Measurements from ENCODE around the gene RIC8A.
"Not testable (repeated sequence)": the region's sequence is repeated elsewhere in the genome, so short reads cannot be mapped to it uniquely, and the experiment has no call there.

The RIC8A gene

DNA sequence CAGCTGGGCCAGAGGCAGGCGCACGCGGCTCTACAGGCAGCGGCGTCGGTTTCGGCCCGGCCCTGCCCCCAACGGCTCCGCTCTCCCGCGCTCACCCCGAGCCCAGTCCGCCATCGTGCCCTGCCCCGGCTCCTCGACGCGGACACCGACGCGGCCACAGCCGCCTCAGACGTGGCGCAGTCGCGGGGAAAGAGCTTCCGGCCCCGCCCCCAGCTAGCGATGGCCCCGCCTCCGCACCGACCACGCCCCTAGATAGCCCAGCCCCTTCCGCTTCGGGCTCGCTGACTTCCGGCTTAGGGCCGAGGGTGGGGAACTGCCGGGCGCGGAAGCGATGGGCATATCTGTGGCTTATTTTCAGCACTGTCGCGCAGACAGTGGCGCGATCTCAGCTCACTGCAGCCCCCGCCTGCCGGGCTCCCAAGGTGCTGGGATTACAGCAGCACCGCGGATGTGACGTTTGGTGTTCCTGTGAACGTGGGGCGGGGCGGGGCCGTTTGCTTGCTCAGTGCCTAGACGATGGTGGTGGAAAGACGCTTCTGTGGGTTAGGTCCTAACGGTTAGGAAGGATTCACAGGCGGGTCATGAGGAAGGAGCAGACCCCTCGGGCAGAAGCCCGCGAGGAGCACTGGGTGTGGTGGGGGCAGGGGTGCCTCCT, at the start of gene RIC8A, which contains the start of gene BET1L:
Gene RIC8A, plus strand, starts transcription at position 501 of the 655 bp plus-strand sequence. CDS start 1,147 bp downstream, outside the sequence.
Gene BET1L, minus strand, starts transcription at position 192 of the 655 bp plus-strand sequence. Its CDS starts 78 bp downstream, at position 114.
- peak; percentile 96 to 97 (median 96) for DNase-seq (ENCODE audit: low read depth in 3 of 3, low spot score in 1 of 3)

DNA sequence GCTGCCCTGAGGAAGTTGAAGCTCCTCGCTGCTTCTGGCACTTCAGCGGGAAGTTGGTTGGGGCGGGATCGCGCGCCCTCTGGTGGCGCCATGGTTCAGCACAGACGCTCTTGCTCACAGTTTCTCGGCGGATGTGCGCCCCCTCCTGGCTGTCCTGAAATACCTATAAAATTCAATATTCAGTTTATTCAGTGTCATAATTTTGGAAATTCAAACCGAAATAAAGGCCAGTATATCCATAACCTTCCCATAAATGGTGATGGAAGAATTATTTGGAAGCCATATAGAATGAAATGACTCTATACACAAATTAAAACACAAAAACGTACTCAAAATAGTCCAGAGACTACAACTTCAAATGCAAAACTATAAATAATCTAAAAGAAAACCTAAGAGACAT, 27.3 kb upstream of the RIC8A start:
- DNase-seq (ENCODE audit: low read depth in 3 of 3, low spot score in 1 of 3), result not testable (repeated sequence)

DNA sequence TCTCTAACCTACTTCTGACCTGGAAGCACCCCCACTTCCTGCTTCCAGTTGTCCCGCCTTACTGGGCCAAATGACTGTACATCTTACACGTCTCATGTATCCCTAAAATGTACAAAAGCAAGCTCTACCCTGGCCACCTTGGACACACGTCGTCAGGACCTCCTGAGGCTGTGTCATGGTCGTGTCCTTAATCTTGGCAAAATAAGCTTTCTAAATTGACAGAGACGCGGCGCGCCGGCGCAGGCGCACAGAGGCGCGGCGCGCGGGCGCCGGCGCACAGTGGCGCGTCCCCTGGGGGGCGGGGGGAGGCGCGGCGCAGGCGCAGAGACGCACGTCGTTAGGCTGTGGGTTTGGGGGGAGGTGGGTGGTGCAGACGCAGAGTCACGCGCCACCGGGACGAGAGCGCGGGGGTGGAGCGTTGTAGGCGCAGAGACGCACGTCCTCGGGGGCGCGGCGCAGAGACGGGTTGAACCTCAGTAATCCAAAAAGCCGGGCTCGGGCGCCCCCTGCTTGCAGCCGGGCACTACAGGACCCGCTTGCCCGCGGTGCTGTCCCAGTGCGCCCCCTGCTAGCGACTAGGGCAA, 18.2 kb upstream of the RIC8A start:
- not testable (repeated sequence) for DNase-seq (ENCODE audit: low read depth in 3 of 3, low spot score in 1 of 3)

DNA sequence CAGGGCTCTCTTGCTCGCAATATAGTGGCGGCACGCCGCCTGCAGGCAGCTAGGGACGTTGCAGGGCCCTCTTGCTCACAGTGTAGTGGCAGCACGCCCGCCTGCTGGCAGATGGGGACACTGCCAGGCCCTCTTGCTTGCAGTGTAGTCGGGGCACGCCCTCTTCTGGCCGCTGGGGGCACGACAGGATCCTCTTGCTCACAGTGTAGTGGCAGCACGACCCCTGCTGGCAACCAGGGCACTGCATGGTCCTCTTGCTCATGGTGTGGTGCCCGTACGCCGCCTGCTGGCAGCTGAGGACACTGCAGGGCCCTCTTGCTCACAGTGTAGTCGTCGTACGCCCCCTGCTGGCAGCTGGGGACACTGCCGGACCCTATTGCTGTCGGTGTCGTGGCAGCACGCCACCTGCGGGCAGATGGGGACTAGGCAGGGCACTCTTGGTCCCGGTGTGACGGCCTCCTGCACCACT, 17.6 kb upstream of the RIC8A start:
- not testable (repeated sequence) for DNase-seq (ENCODE audit: low read depth in 3 of 3, low spot score in 1 of 3)

DNA sequence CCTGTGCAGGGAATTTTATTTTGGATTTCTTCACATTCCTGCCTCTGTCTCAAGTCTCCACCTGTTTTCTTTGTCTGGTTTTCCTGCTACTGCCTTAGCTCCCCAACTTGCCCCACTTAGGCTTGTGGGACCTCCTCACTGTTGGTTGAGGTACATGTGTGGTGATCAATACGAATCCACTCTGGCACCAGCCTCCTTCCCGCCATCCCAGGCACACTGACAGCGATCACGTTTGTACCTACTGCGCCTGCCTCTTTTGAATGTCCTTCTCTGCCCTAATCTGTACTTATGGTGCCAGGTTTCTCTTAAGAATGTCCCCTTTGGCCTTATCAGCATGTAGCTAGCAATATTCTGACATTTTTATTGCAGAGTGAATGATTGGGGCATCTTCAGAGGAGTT, 17.0 kb upstream of the RIC8A start:
- not testable (repeated sequence) for DNase-seq (ENCODE audit: low read depth in 3 of 3, low spot score in 1 of 3)

DNA sequence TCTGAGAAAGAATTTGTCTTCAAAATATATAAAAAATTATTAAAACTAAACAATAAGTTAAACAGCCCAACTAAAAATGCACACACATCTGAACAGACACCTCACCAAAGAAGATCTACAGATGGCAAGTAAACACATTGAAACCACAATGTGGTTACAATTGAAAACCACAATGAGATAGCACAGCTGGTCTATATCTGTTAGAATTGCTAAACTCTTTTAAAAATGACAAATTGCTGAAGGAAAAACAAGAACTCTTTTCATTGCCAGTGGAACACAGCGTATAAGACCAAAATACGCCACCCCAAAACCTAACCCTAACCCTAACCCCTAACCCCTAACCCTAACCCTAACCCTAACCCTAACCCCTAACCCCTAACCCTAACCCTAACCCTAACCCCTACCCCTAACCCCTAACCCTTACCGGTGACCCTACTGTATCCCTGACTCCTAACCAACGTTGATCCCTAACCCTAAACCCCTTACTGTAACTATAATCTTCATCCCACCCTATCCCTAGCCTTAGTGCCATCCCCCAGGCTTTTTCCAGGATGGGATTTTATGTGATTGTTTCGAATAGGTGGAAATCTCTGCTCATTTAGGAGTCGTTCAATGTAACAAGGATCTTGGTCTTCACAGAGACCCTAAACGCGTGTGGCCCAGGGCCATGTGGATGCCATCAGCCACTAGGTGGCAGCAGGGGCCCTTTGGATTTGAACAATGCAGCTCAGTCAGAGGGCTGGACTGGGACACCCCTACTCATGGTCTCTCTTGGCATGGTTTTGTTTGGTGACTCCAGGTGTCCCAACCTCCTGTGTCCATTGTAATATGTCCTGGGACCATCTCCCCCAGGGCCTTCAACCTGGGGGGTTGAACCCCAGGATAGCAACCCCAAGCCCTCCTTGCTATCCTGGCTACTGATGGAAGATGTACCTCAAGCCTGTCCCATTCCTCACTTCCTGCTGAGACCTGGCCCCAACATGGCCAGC, 15.7 kb upstream of the RIC8A start:
- peak in 2 of 3 donors; percentile 30 to 47 for DNase-seq (ENCODE audit: low read depth in 3 of 3, low spot score in 1 of 3)

DNA sequence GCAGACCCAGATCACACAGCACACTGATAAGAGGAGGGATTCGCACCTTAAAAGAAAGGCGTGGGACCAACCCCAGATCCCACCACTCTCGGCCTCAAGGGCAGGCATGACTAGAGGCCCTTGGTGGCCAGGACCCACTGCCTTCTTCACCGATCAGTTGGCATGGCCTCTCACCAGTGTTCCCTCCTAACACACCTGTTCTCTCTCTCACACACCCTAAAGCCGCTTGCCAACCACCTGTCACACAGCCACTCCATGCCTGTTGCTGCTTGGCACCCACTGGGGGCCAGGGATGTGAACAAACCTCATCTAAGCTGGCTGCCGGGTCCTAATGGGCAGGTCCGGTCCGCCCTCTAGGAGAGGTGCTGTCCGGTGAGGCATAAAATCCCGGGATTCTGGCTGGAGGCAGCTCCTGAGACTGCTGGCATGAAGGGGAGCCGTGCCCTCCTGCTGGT, 14.8 kb upstream of the RIC8A start, which contains the start of gene SCGB1C1:
Gene SCGB1C1, plus strand, starts transcription at position 405 of the 455 bp plus-strand sequence. Its CDS starts 22 bp downstream, at position 427.
- DNase-seq (ENCODE audit: low read depth in 3 of 3, low spot score in 1 of 3), result not testable (repeated sequence)

DNA sequence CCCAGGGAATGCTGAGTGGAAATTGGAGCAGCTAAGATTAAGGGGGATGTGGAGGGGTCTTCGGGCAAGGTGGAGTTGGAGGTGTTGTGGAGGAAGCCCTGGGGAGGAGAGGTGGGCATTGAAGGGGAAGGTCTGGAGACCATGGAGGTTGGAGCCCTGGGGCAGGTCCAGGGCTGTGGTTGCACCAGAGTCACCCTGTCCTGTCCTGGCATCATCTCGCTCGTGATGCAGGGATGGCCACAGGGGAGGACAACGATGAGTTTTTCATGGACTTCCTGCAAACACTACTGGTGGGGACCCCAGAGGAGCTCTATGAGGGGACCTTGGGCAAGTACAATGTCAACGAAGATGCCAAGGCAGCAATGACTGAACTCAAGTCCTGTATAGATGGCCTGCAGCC, 14.0 kb upstream of the RIC8A start:
- not testable (repeated sequence) for DNase-seq (ENCODE audit: low read depth in 3 of 3, low spot score in 1 of 3)

DNA sequence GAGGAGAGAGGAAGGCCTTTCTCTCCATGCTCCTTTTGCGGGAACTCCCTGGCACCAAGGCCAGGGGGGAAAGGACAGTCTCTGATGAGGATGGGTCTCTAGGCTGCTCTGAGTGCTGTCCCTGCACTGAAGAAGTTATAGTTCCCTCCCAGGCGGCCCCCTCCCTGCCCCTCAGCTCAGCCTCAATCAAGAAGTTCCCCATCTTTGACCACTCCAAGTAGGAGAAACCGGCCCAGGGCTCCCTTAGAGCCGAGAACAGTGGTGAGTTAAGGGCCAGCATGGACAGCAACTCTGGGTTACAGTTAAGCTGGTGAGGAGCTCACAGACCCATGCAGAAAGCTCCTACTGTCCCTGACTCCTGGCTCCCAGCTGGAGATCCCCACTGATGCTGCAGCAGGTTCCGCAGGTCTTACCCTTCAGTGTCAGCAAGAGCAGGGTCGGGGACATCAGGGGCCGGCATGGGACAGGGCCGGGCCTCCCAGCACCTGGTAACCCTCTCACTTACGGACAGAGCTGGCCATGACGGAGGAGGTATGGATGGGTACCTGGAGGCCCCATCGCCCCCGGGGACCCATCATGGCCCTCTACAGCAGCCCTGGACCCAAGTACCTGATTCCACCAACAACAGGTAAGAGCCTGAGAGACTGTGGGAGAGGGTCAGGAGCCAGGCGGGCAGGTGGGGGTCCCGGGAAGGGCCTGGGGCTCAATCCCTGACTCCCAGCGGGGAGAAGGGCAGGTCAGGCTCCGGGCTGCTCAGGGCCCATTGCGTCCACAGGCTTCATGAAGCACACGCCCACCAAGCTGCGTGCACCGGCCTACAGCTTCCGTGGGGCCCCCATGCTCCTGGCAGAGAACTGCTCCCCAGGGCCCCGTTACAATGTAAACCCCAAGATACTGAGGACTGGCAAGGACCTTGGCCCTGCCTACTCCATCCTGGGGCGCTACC, 10.4 kb upstream of the RIC8A start:
- no peak for DNase-seq (ENCODE audit: low read depth in 3 of 3, low spot score in 1 of 3)

DNA sequence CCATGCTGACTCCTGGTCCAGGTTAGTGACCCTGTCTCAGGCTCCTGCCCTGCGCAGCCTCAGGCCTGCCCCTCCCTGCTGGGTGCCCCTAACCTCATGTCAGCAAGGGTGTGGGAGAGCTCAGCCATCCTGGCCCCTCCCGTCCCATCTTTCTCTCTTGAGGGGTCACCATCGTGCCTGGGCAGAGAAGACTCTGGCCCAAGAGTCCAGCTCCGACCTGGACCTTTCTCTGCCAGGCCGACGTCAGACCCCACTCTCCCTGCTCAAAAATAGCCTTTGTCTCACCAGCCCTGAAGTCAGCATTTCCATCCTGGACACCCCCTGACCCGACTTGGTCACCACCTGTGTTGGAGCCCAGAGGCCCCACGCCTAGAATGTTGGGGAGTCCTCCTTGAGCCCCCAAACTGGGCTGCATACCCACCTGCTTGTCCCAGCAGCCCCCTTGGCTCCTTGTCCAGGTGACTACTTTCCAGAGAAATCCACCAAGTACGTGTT, 9.7 kb upstream of the RIC8A start:
- no peak for DNase-seq (ENCODE audit: low read depth in 3 of 3, low spot score in 1 of 3)

DNA sequence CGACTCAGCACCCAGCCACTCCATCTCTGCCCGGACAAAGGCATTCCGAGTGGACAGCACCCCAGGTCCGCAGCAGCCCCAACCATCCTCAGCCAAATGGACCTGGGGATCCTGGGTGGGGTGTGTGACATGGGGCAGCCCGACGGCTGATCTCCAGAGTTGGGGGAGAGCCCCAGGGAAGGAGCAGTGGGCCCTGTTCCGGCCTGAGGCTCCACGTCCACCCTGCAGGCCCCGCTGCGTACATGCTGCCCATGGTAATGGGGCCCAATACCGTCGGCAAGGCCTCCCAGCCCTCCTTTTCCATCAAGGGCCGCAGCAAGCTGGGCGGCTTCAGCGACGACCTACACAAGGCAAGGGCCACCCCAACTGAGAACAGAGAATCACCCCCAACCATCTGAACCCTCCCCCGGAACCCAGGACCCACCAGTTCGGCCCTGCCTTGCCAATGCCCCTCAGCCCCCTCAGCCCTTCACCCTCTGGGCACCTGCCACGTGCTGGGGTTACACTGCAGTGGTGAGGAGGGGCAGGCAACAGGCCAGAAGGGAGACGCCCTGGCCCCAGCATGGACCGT, 9.2 kb upstream of the RIC8A start:
- DNase-seq (ENCODE audit: low read depth in 3 of 3, low spot score in 1 of 3), result no peak

DNA sequence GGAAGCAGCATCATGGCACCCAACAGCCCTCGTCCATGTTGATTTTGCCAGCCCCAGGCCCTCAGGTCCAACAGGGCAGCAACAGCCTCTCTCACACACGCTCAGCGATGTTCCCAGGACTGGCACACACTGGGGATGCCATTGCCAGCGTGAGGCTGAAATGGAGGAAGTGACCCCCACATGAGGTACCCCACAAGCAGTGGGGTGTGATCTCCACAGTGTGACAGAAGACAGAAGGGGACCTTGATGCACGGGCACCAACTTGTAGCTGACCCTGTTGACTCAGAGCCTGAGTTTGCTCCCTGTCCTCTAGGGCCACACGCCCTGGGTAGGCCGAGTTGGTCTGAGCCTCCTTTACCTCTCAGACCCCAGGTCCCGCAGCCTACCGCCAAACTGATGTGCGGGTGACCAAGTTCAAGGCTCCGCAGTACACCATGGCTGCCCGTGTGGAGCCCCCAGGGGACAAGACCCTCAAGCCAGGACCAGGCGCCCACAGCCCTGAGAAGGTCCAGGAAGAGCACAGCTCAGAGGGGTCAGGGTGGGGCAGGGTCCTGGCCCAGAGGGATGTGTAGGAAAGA, 8.4 kb upstream of the RIC8A start:
- no peak for DNase-seq (ENCODE audit: low read depth in 3 of 3, low spot score in 1 of 3)

DNA sequence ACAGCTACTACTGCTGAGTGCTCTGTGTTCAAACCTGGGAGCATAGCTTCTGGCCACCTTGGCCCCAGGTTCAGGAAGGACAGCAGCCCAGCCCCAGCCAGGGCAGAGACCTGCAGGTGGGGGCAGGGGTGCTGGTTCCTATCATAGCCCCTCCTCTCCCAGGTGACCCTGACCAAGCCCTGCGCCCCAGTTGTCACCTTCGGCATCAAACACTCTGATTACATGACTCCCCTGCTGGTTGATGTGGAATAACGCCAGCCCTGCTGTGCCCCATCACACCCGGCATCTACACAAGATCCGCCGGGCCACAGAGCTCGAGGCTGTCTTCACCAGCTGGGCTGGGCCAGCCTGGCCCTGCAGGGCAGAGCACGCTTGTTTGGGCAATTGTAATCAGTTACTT, 7.7 kb upstream of the RIC8A start:
- no peak for DNase-seq (ENCODE audit: low read depth in 3 of 3, low spot score in 1 of 3)

DNA sequence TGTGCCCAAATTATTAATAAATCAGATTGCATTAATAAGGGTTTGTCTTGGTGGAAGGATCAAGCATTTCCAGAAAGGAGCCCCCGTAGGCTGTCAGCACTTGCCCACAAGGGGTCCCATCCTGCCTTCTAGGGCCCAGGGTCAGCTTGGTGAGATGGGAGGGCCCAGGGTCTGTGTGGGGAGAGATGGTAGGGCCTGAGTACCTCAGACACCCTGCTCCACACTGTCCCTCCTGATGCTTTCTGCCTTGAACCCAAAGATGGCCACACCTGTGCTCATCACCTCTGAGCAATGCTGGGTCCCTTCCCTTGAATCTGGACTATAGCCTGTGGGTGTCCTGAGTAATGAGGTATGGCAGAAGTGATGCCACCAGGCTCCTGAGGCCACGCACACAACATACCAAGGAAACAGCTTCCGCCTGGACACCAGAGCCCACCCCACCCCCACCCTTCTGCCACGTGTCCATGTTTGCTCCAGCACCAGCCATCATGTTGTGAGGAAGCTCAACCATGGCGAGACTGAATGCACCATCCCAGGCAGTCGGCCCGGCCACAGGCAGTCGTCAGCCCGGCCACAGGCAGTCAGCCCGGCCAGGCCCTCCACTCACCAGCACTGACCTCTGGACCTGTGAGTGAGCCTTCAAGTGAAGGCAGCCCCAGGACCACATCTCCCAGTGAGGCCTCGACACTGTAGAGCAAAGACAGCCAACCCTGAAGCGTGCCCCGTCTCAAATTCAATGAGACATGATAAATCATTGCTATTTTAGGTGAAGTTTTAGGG, 7.1 kb upstream of the RIC8A start:
- DNase-seq (ENCODE audit: low read depth in 3 of 3, low spot score in 1 of 3), result no peak

DNA sequence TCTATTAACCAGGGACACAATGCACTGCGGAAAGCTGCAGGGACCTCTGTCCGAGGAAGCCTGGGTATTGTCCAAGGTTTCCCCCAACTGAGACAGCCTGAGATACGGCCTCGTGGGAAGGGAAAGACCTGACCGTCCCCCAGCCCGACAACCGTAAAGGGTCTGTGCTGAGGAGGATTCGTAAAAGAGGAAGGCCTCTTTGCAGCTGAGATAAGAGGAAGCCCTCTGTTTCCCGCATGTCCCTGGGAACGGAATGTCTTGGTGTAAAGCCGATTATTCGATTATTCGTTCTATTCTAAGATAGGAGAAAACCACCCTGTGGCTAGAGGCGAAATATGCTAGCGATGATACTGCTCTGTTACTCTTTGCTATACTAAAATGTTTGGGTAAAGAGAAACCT, 5.5 kb upstream of the RIC8A start:
- DNase-seq (ENCODE audit: low read depth in 3 of 3, low spot score in 1 of 3), result no peak

DNA sequence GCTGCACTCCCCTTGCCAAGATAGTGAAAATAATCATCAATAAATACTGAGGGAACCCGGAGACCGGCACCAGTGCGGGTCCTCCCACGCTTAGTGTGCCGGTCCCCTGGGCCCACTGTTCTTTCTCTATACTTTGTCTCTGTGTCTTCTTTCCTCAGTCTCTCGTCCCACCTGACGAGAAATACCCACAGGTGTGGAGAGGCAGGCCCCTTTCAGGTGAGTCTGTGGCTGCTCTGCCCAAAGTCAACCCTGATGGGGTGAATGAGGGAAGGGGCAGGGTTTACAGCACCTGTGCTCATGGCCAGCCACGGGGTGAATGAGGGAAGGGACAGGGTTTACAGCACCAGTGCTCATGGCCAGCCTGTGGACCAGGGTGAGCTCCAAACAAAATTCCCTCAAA, 5.0 kb upstream of the RIC8A start:
- no peak for DNase-seq (ENCODE audit: low read depth in 3 of 3, low spot score in 1 of 3)

DNA sequence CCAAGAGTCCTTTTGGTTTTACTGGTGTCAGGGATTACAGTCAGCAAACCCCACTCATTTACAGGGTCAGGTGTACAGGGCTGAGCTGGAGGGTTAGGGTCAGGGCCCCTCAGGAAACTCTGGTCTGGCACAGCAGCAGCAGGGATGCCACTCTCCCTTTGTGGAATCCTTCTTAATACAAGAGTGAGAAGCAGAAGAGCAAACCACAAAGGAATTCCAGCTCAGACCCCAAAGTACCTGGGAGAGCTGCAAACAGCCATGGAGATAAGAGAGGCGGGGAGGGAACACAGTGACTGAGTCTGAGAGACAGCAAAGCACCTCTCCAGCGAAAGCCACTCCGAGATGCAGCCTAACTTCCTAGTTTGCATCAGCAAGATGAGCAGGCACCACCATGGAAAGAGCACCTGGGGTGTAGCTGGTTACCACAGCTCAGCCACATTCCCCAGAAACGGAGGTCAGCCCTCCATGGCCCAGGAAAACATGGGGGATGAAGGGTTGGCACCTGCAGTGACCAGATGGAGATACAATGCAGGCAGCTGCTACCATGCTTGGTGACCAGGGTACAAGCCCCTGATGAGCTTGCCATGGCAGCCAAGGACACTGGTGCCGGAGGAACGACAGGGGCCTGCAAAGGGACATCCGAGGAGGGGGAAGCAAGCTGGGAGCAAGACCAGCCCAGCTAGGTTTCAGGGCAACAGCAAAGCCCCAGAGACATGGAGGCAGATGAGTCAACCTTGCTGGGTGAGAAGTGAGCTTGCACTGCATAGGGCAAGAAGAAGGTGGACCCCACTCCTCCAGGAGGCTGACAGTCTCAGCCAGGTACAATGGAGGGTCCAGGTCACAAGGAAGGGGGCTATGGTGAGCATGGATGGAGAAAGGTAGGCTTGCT, 4.2 kb upstream of the RIC8A start:
- no peak for DNase-seq (ENCODE audit: low read depth in 3 of 3, low spot score in 1 of 3)
